GM21390 (cell line): Measurements from ENCODE around the gene SMIM5.

Experiments used
- ATAC-seq: cut with Tn5 transposase; IDR thresholded peaks from one replicate; pipeline ENCODE4 v1.9.1; 2021; ENCODE audit not compliant: unreplicated experiment

SMIM5 gene

DNA sequence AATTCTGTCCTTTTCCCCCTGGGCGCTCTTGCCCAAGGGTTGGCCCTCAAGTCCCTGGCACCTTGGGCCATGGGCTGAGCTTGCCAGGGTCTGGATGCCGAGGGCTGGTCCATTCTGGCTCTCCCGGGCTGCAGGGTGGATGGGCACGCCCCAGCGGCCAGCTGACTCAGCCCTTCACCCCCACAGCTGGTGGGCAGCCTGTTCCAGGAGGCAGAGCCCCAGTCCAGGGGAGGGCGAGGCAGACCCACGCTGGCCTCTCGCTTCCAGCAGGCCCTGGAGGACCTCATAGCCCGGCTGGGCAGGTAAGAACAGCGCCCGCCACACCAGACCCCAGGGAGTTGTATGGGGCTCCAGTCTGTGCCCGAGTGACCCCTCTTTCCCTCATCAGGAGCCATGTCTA is 30.6 kb upstream of the SMIM5 start:
- ATAC-seq, result no peak

- ATAC-seq, result no peak
These were observed 30.1 kb upstream of the SMIM5 start for GRCh38 chr17:75603123-75603522.

GRCh38 chr17:75604034-75604695 is 29.1 kb upstream of the SMIM5 start:
- ATAC-seq, result no peak

DNA sequence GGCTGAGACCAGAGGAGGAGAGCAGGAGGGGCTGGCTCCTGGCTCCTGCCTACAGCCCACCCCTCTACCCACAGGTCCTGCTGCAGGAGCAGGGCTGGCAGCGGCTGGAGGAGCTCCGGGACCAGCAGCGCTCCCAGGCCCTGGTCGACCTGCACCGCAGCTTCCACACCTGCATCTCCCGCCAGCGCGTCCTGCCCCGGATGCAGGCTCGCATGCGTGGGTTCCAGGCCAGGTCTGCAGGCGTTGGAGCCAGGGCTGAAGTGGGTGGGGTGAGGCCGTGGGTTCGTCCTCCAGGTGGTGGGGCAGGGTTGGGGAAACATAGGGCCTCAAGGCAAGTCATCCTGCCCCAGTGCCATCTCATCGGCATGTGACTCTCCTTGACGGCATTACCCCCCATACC is 27.4 kb upstream of the SMIM5 start:
- no peak for ATAC-seq

DNA sequence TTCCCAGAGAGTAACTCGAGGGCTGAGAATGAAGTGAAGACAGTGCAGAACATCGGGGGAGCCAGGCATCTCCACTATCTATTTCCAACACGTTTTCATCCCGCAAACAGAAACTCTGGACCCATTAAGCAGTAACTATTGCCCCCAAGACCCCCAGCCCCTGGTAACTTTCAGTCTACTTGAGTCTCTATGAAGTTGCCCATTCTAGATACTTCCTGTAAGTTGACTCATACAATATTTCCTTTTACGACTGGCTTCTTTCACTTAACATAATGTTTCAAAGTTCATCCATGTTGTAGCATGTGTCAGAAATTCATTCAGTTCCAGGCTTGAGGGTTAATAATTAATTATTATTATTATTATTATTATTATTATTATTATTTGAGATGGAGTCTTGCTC is 26.1 kb upstream of the SMIM5 start:
- no peak for ATAC-seq

DNA sequence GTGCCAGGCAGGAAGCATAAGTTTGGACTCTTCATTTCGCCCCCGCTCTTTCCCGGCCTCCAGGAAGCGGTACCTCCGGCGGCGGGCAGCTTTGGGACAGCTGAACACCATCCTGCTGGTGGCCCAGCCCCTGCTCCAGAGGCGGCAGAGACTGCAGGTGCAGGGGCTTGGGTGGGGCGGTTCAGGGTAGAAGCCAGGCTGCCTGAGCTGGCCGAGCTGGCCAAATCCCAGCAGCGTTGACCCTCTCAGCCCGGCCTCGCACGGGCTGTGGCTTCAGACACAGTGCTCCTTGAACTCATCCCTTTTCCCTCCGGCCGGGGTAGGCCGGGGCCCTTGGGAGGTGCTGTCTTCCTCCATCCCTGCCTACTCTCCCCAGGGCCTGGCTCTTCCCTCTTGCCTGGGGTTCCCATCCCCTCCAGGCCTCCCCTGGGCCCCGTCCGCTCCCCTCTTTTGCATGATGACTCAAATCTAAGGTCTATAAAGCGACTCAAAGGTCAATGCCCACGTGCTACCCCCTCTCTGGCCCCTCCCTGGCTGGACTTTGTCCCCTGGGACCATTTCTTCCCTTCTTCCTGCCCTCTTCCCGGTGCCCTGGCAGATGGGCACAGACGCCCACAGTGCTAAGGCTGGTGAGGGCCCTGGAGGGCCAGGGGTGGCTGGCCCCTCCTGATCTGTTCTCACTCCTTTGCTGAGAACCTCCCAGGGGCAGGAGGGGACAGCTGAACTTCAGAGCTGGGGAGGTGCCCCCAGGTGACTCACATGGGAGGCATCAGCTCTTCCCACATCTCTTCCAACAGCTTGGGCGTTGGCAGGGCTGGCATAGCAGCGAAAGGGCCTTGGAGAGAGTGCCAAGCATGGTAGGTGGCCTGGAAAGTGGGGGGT is 22.9 kb upstream of the SMIM5 start:
- no peak for ATAC-seq

DNA sequence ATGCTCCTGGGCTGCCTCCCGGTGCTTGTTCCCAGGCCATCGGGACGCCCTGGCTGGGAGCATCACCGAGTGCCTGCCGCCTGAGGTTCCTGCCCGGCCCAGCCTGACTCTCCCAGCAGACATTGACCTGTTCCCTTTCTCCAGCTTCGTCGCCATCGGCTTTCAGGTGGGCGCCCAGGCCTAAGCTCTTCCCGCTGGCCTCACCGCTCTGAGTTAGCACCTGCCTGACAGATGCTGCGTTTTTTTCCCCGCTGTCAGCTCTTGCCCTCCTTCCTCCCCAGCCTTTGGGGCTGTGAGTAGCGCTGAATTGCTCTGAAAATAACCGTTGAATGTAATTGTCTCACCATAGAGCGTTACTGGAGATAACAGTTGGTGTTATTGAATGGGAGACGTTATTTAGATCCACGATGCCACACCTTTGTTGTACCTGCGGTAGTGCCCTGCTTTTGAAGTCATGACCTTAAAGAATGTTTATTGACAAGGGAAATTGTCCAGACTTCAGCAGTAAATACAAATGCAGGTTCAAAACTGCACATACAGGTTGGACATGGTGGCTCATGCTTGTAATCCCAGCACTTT is 21.3 kb upstream of the SMIM5 start:
- ATAC-seq, result no peak

- no peak for ATAC-seq
These were observed 20.2 kb upstream of the SMIM5 start for GRCh38 chr17:75612906-75613626.

DNA sequence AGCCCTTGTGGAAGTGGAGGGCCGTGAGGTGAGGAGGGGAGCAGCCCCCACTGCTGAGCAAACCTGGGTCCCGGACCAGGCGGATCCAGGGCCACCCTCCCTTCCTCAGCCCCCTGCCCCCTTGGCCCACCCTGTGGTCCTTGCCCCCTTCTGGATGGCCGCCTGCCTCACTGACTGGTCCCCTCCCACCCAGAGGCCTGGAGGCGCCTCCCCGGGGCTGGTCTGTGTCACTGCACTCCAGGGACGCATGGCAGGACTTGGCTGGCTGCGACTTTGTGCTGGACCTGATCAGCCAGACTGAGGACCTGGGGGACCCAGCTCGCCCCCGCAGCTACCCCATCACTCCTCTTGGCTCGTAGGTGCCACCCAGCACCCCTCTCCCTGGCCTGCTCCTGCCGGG is 19.2 kb upstream of the SMIM5 start:
- ATAC-seq, result no peak

DNA sequence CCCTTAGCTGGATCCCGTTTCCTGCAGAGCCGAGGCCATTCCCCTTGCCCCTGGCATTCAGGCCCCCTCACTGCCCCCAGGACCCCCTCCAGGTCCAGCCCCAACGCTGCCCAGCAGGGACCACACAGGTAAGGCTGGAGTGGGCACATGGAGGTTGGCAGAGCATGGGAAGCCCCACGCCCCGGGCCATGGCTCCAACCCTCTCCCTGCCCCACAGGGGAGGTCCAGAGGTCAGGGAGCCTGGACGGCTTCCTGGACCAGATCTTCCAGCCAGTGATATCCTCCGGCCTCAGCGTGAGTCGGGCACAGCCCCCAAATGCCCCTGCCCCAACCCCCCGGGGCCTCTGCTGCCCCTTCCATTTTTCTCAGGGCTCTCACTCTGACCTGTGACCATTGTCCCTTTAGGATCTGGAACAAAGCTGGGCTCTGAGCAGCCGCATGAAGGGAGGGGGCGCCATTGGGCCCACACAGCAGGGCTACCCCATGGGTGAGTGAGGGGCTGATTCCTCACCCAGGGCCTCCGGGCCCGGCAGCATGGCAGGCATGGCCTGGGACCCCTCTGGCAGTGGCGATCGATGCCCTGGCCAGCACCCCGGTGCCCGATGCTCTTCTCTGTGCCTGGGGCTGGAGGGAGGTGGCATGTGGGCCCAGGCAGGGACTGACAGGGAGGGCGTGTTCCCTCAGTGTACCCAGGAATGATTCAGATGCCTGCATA is 18.5 kb upstream of the SMIM5 start:
- ATAC-seq, result no peak

DNA sequence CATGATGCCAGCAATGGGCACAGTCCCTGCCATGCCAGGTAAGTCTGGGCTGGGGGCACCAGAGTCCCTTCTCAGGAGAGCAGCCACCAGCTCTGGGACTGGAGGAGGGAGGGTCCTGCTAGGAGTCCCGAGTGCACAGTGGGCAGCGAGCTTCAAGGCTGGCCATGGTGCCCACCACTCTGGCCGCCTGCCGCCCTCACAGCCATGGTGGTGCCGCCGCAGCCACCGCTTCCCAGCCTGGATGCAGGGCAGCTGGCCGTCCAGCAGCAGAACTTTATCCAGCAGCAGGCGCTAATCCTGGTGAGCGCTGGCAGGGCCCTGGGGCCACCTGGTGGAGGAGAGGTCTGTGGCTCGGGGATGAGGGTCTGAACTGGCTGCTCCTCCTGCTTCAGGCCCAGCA is 17.9 kb upstream of the SMIM5 start:
- no peak for ATAC-seq

DNA sequence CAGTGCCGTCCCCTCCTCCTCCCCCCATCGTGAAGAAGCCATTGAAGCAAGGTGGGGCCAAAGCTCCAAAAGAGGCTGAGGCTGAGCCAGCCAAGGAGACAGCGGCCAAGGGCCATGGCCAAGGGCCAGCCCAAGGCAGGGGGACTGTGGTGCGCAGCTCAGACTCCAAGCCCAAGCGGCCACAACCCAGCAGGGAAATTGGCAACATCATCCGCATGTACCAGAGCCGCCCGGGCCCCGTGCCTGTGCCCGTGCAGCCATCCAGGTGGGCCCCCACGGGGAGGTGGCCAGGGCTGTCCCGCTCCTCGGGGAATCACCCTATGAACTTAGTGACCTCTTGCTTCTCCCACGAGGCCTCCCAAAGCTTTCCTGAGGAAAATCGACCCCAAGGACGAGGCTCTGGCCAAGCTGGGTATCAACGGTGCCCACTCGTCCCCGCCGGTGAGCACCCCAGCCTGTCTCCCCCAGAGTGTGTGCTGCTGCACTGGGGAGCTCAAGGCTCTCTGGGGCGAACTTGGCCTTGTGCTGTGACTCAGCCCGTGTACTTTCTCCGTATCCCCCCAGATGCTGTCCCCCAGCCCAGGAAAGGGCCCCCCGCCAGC is 16.6 kb upstream of the SMIM5 start:
- ATAC-seq, result no peak

GRCh38 chr17:75617218-75617617 is 16.0 kb upstream of the SMIM5 start:
- ATAC-seq, result no peak

GRCh38 chr17:75617675-75618074 is 15.6 kb upstream of the SMIM5 start:
- no peak for ATAC-seq

DNA sequence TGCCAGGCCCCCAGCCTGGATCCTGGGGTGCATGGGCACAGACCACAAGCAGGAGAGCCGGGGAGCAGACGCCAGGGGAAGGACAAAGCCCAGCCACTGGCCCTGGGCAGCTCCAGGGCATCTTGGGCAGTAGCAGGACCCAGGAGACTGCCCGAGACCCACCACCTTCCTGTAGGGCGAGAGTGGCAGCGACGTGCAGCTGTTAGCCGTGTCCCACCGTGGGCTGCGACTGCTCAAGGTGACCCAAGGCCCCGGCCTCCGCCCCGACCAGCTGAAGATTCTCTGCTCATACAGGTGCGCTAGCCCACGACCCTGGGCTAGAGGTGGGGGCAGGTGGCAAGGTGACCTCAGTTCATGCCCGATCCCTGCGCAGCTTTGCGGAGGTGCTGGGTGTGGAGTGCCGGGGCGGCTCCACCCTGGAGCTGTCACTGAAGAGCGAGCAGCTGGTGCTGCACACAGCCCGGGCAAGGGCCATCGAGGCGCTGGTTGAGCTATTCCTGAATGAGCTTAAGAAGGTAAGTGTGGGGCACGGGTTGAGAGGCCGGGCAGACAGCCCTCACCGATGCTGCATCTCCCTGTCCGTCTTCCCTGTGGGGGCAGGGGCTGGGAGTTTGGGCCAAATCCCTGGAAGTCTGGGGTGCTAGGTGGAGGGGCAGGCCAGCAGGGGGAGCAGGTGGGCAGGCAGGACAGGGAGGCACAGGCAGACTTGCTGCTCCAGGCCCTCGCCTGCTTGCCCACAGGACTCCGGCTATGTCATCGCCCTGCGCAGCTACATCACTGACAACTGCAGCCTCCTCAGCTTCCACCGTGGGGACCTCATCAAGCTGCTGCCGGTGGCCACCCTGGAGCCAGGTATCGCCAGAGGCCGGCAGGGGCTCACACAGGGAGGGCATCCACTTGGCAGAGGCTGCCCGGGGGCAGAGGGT is 13.5 kb upstream of the SMIM5 start:
- ATAC-seq, result no peak

GRCh38 chr17:75621489-75621888 is 11.7 kb upstream of the SMIM5 start:
- no peak for ATAC-seq

DNA sequence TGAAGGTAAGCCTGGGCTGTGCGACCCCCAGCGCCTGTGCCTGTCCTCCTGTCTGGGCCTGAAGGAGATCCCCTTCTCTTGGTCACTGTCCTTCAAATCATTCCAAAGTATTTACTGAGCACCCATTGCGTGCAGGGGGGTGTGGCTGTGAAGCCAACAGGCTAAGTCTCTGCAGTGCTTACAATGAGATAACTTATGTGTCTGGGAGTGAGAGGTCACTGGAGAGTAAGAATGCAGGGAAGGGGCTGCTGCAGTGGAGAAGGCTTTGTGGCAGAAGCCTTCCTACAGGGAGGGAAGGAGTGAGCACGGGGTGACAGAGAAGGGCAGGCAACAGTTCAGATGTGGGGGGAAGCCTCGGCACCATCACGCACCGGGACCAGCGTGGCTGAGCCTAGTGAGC is 11.2 kb upstream of the SMIM5 start:
- no peak for ATAC-seq

DNA sequence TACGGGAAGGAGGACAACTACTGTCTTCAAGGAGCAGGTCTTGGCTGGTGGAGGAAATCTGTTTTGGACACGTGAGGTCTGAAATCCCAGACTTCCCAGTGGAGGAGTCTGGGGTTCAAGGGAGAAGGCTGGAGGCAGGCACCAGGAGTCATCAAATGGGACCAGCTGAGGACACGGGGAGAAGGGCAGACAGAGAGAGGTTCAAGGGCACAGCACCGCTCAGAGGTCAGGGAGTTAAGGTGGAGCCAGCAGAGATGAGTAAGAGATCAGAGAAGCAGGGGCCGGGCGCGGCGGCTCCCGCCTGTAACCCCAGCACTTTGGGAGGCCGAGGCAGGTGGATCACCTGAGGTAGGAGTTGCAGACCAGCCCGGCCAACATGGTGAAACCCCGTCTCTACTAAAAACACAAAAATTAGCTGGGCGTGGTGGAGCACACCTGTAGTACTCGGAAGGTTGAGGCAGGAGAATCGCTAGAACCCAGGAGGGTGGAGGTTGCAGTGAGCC is 10.4 kb upstream of the SMIM5 start:
- ATAC-seq, result no peak

DNA sequence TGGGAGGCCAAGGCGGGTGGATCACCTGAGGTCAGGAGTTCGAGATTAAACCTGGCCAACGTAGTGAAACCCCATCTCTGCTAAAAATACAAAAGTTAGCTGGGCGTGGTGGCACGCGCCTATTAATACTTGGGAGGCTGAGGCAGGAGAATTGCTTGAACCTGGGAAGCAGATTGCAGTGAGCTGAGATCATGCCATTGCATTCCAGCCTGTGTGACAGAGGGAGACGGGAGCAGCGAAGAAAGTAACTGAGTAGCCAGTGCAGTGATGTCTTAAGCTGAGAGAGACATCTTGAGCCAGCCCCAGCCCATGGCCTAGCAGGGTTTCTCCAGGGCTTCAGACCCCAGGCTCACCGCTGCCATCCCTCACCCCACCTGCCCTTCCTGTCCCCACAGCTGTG is 9.8 kb upstream of the SMIM5 start:
- ATAC-seq, result no peak
